NCI-H345 treated with DMSO at 0.1 percent for 48 hours (cell line): ENCODE data around the gene GPAT3.
"Not testable (repeated sequence)": the region's sequence is repeated elsewhere in the genome, so short reads cannot be mapped to it uniquely, and the experiment has no call there.

ENCODE experiments used
- DNase-seq: peaks from one replicate; lab custom pipeline; 2025; ENCODE audit not compliant: unreplicated experiment; lab: John Stamatoyannopoulos, UW

The GPAT3 gene

GRCh38 chr4:83591730-83592129, 55.8 kb downstream of the GPAT3 start:
- no peak for DNase-seq

- no peak for DNase-seq
These were observed 63.3 kb downstream of the GPAT3 start for GRCh38 chr4:83599183-83599582.

GRCh38 chr4:83603129-83603528, 67.2 kb downstream of the GPAT3 start:
- DNase-seq: no peak

GRCh38 chr4:83604321-83604720, 68.4 kb downstream of the GPAT3 start:
- DNase-seq: no peak

GRCh38 chr4:83605210-83605609, 69.3 kb downstream of the GPAT3 start:
- DNase-seq: no peak

- no peak for DNase-seq
These were observed 69.8 kb downstream of the GPAT3 start for GRCh38 chr4:83605744-83606172.

- no peak for DNase-seq
These were observed 70.6 kb downstream of the GPAT3 start for GRCh38 chr4:83606460-83606859.

- DNase-seq: no peak
These were observed 71.0 kb downstream of the GPAT3 start for GRCh38 chr4:83606898-83607297.

GRCh38 chr4:83609365-83609764, 73.5 kb downstream of the GPAT3 start:
- DNase-seq: no peak

GRCh38 chr4:83610729-83611128, 74.8 kb downstream of the GPAT3 start:
- no peak for DNase-seq

- DNase-seq: no peak
These were observed 77.1 kb downstream of the GPAT3 start for GRCh38 chr4:83613023-83613422.

- DNase-seq: no peak
These were observed 78.1 kb downstream of the GPAT3 start for GRCh38 chr4:83613994-83614393.

GRCh38 chr4:83616252-83616651, 80.3 kb downstream of the GPAT3 start:
- no peak for DNase-seq

- DNase-seq: no peak
These were observed 81.6 kb downstream of the GPAT3 start for GRCh38 chr4:83617371-83618035.

GRCh38 chr4:83618431-83618830, 82.5 kb downstream of the GPAT3 start:
- DNase-seq: no peak

- no peak for DNase-seq
These were observed 83.2 kb downstream of the GPAT3 start for GRCh38 chr4:83618991-83619645.

GRCh38 chr4:83622127-83622526, 86.2 kb downstream of the GPAT3 start:
- DNase-seq: not testable (repeated sequence)

GRCh38 chr4:83625821-83626220, 89.9 kb downstream of the GPAT3 start:
- DNase-seq: no peak

GRCh38 chr4:83626245-83626836, 90.4 kb downstream of the GPAT3 start:
- DNase-seq: no peak

GRCh38 chr4:83629945-83630721, 94.2 kb downstream of the GPAT3 start:
- DNase-seq: no peak

- no peak for DNase-seq
These were observed 95.2 kb downstream of the GPAT3 start for GRCh38 chr4:83631066-83631465.

GRCh38 chr4:83636930-83637329, 101.0 kb downstream of the GPAT3 start:
- no peak for DNase-seq
